ENCODE results near the gene USP49.

- TF ChIP-seq CTCF (IDR thresholded peaks at IDR 0.05) (no peak), ZFX (IDR thresholded peaks at IDR 0.05; ENCODE audit: borderline replicate concordance) (no peak)
Measured at GRCh38 chr6:41836660-41837052, 58.5 kb downstream of the USP49 start.

Measured in 22Rv1 (cell line).